ENCODE data around the gene MIOS.
A peak's percentile ranks its signal among the peaks of the same experiment; 100 is the strongest.

MIOS gene

GRCh38 chr7:7577888-7578287, 11.2 kb downstream of the MIOS start:
- Histone ChIP-seq H3K36me3 (ENCODE audit: control insufficient read depth in 2 of 2, insufficient read depth in 2 of 2, low read length in 2 of 2) (peaks cover 0 to 6% of the 10 kb centered on the region in 2 donors), H3K27me3 (ENCODE audit: control insufficient read depth in 2 of 2, insufficient read depth in 2 of 2, low read length in 2 of 2) (no peaks in the 10 kb centered on the region), H3K9me3 (ENCODE audit: control insufficient read depth in 2 of 2, low read length in 2 of 2) (no peaks in the 10 kb centered on the region), H3K9ac (ENCODE audit: low read depth in 1 of 2, low read length in 2 of 2) (no peak overlapping the region), H3K4me1 (ENCODE audit: control insufficient read depth in 2 of 2, insufficient read depth in 2 of 2, low read length in 2 of 2) (peaks cover 0 to 3% of the 10 kb centered on the region in 2 donors), H3K27ac (ENCODE audit: low read depth in 2 of 2, low read length in 2 of 2) (no peak overlapping the region), H3K4me3 (ENCODE audit: low read length in 2 of 2) (no peak overlapping the region)

- no peaks in the 10 kb centered on the region for H3K9me3 ChIP-seq (ENCODE audit: control insufficient read depth in 2 of 2, low read length in 2 of 2)
These were observed 13.0 kb downstream of the MIOS start for GRCh38 chr7:7579638-7580037.

GRCh38 chr7:7581531-7582179, 15.0 kb downstream of the MIOS start:
- no peaks in the 10 kb centered on the region for H3K4me1 ChIP-seq (ENCODE audit: control insufficient read depth in 2 of 2, insufficient read depth in 2 of 2, low read length in 2 of 2)
- no peaks in the 10 kb centered on the region for H3K36me3 ChIP-seq (ENCODE audit: control insufficient read depth in 2 of 2, insufficient read depth in 2 of 2, low read length in 2 of 2)
- H3K27ac ChIP-seq (ENCODE audit: low read depth in 2 of 2, low read length in 2 of 2): no peak overlapping the region
- no peak overlapping the region for H3K4me3 ChIP-seq (ENCODE audit: low read length in 2 of 2)
- H3K27me3 ChIP-seq (ENCODE audit: control insufficient read depth in 2 of 2, insufficient read depth in 2 of 2, low read length in 2 of 2): no peaks in the 10 kb centered on the region
- H3K9me3 ChIP-seq (ENCODE audit: control insufficient read depth in 2 of 2, low read length in 2 of 2): no peaks in the 10 kb centered on the region
- H3K9ac ChIP-seq (ENCODE audit: low read depth in 1 of 2, low read length in 2 of 2): no peak overlapping the region

More at GRCh38 chr7:7579638-7580037, 13.0 kb downstream of the MIOS start:
- H3K4me1 ChIP-seq (ENCODE audit: control insufficient read depth in 2 of 2, insufficient read depth in 2 of 2, low read length in 2 of 2): no peaks in the 10 kb centered on the region
- H3K36me3 ChIP-seq (ENCODE audit: control insufficient read depth in 2 of 2, insufficient read depth in 2 of 2, low read length in 2 of 2): peaks cover 0 to 6% of the 10 kb centered on the region in 2 donors
- H3K9ac ChIP-seq (ENCODE audit: low read depth in 1 of 2, low read length in 2 of 2): no peak overlapping the region
- H3K27ac ChIP-seq (ENCODE audit: low read depth in 2 of 2, low read length in 2 of 2): no peak overlapping the region
- H3K4me3 ChIP-seq (ENCODE audit: low read length in 2 of 2): no peak overlapping the region
- no peaks in the 10 kb centered on the region for H3K27me3 ChIP-seq (ENCODE audit: control insufficient read depth in 2 of 2, insufficient read depth in 2 of 2, low read length in 2 of 2)

GRCh38 chr7:7582596-7582995, 15.9 kb downstream of the MIOS start:
- Histone ChIP-seq H3K4me1 (ENCODE audit: control insufficient read depth in 2 of 2, insufficient read depth in 2 of 2, low read length in 2 of 2) (no peaks in the 10 kb centered on the region), H3K9ac (ENCODE audit: low read depth in 1 of 2, low read length in 2 of 2) (no peak overlapping the region), H3K4me3 (ENCODE audit: low read length in 2 of 2) (no peak overlapping the region), H3K27ac (ENCODE audit: low read depth in 2 of 2, low read length in 2 of 2) (no peak overlapping the region), H3K36me3 (ENCODE audit: control insufficient read depth in 2 of 2, insufficient read depth in 2 of 2, low read length in 2 of 2) (no peaks in the 10 kb centered on the region), H3K27me3 (ENCODE audit: control insufficient read depth in 2 of 2, insufficient read depth in 2 of 2, low read length in 2 of 2) (no peaks in the 10 kb centered on the region), H3K9me3 (ENCODE audit: control insufficient read depth in 2 of 2, low read length in 2 of 2) (no peaks in the 10 kb centered on the region)

- no peak overlapping the region for H3K4me3 ChIP-seq (ENCODE audit: low read length in 2 of 2)
- H3K27ac ChIP-seq (ENCODE audit: low read depth in 2 of 2, low read length in 2 of 2): no peak overlapping the region
- H3K27me3 ChIP-seq (ENCODE audit: control insufficient read depth in 2 of 2, insufficient read depth in 2 of 2, low read length in 2 of 2): no peaks in the 10 kb centered on the region
- H3K4me1 ChIP-seq (ENCODE audit: control insufficient read depth in 2 of 2, insufficient read depth in 2 of 2, low read length in 2 of 2): no peaks in the 10 kb centered on the region
- no peaks in the 10 kb centered on the region for H3K9me3 ChIP-seq (ENCODE audit: control insufficient read depth in 2 of 2, low read length in 2 of 2)
- no peaks in the 10 kb centered on the region for H3K36me3 ChIP-seq (ENCODE audit: control insufficient read depth in 2 of 2, insufficient read depth in 2 of 2, low read length in 2 of 2)
- no peak overlapping the region for H3K9ac ChIP-seq (ENCODE audit: low read depth in 1 of 2, low read length in 2 of 2)
These were observed 17.0 kb downstream of the MIOS start for GRCh38 chr7:7583731-7584130.

GRCh38 chr7:7584653-7585052, 18.0 kb downstream of the MIOS start:
- H3K27ac ChIP-seq (ENCODE audit: low read depth in 2 of 2, low read length in 2 of 2): no peak overlapping the region
- no peaks in the 10 kb centered on the region for H3K27me3 ChIP-seq (ENCODE audit: control insufficient read depth in 2 of 2, insufficient read depth in 2 of 2, low read length in 2 of 2)
- no peak overlapping the region for H3K9ac ChIP-seq (ENCODE audit: low read depth in 1 of 2, low read length in 2 of 2)
- H3K9me3 ChIP-seq (ENCODE audit: control insufficient read depth in 2 of 2, low read length in 2 of 2): no peaks in the 10 kb centered on the region
- no peaks in the 10 kb centered on the region for H3K4me1 ChIP-seq (ENCODE audit: control insufficient read depth in 2 of 2, insufficient read depth in 2 of 2, low read length in 2 of 2)
- no peaks in the 10 kb centered on the region for H3K36me3 ChIP-seq (ENCODE audit: control insufficient read depth in 2 of 2, insufficient read depth in 2 of 2, low read length in 2 of 2)
- H3K4me3 ChIP-seq (ENCODE audit: low read length in 2 of 2): no peak overlapping the region

GRCh38 chr7:7585241-7585928, 18.7 kb downstream of the MIOS start:
- peaks cover 0 to 3% of the 10 kb centered on the region in 2 donors for H3K36me3 ChIP-seq (ENCODE audit: control insufficient read depth in 2 of 2, insufficient read depth in 2 of 2, low read length in 2 of 2)
- H3K27ac ChIP-seq (ENCODE audit: low read depth in 2 of 2, low read length in 2 of 2): no peak overlapping the region
- no peaks in the 10 kb centered on the region for H3K27me3 ChIP-seq (ENCODE audit: control insufficient read depth in 2 of 2, insufficient read depth in 2 of 2, low read length in 2 of 2)
- H3K4me3 ChIP-seq (ENCODE audit: low read length in 2 of 2): no peak overlapping the region
- no peaks in the 10 kb centered on the region for H3K4me1 ChIP-seq (ENCODE audit: control insufficient read depth in 2 of 2, insufficient read depth in 2 of 2, low read length in 2 of 2)
- no peak overlapping the region for H3K9ac ChIP-seq (ENCODE audit: low read depth in 1 of 2, low read length in 2 of 2)
- no peaks in the 10 kb centered on the region for H3K9me3 ChIP-seq (ENCODE audit: control insufficient read depth in 2 of 2, low read length in 2 of 2)

- H3K4me1 ChIP-seq (ENCODE audit: control insufficient read depth in 2 of 2, insufficient read depth in 2 of 2, low read length in 2 of 2): no peaks in the 10 kb centered on the region
- no peak overlapping the region for H3K9ac ChIP-seq (ENCODE audit: low read depth in 1 of 2, low read length in 2 of 2)
- no peaks in the 10 kb centered on the region for H3K9me3 ChIP-seq (ENCODE audit: control insufficient read depth in 2 of 2, low read length in 2 of 2)
- no peak overlapping the region for H3K4me3 ChIP-seq (ENCODE audit: low read length in 2 of 2)
- no peaks in the 10 kb centered on the region for H3K27me3 ChIP-seq (ENCODE audit: control insufficient read depth in 2 of 2, insufficient read depth in 2 of 2, low read length in 2 of 2)
- H3K36me3 ChIP-seq (ENCODE audit: control insufficient read depth in 2 of 2, insufficient read depth in 2 of 2, low read length in 2 of 2): peaks cover 11 to 17% of the 10 kb centered on the region in 2 donors
- H3K27ac ChIP-seq (ENCODE audit: low read depth in 2 of 2, low read length in 2 of 2): no peak overlapping the region
These were observed 28.8 kb downstream of the MIOS start for GRCh38 chr7:7595451-7595850.

GRCh38 chr7:7596176-7596575, 29.5 kb downstream of the MIOS start:
- Histone ChIP-seq H3K9me3 (ENCODE audit: control insufficient read depth in 2 of 2, low read length in 2 of 2) (no peaks in the 10 kb centered on the region), H3K4me3 (ENCODE audit: low read length in 2 of 2) (no peak overlapping the region), H3K9ac (ENCODE audit: low read depth in 1 of 2, low read length in 2 of 2) (no peak overlapping the region), H3K4me1 (ENCODE audit: control insufficient read depth in 2 of 2, insufficient read depth in 2 of 2, low read length in 2 of 2) (no peaks in the 10 kb centered on the region), H3K36me3 (ENCODE audit: control insufficient read depth in 2 of 2, insufficient read depth in 2 of 2, low read length in 2 of 2) (peaks cover 9 to 14% of the 10 kb centered on the region in 2 donors), H3K27me3 (ENCODE audit: control insufficient read depth in 2 of 2, insufficient read depth in 2 of 2, low read length in 2 of 2) (no peaks in the 10 kb centered on the region), H3K27ac (ENCODE audit: low read depth in 2 of 2, low read length in 2 of 2) (no peak overlapping the region)

- H3K9me3 ChIP-seq (ENCODE audit: control insufficient read depth in 2 of 2, low read length in 2 of 2): no peaks in the 10 kb centered on the region
- no peaks in the 10 kb centered on the region for H3K4me1 ChIP-seq (ENCODE audit: control insufficient read depth in 2 of 2, insufficient read depth in 2 of 2, low read length in 2 of 2)
- no peak overlapping the region for H3K4me3 ChIP-seq (ENCODE audit: low read length in 2 of 2)
- no peak overlapping the region for H3K27ac ChIP-seq (ENCODE audit: low read depth in 2 of 2, low read length in 2 of 2)
- H3K36me3 ChIP-seq (ENCODE audit: control insufficient read depth in 2 of 2, insufficient read depth in 2 of 2, low read length in 2 of 2): peaks cover 0 to 8% of the 10 kb centered on the region in 2 donors
- H3K9ac ChIP-seq (ENCODE audit: low read depth in 1 of 2, low read length in 2 of 2): peak overlapping the region in 1 of 2 donors; percentile 9
- H3K27me3 ChIP-seq (ENCODE audit: control insufficient read depth in 2 of 2, insufficient read depth in 2 of 2, low read length in 2 of 2): no peaks in the 10 kb centered on the region
These were observed 40.3 kb downstream of the MIOS start for GRCh38 chr7:7607010-7607409.

Measured in mucosa of rectum (tissue), 2 donors.